D721Med (cell line): ENCODE measurements around the gene C4orf50.
A peak's percentile ranks its signal among the peaks of the same experiment; 100 is the strongest.

Experiments
- DNase-seq: peaks from one replicate; pipeline ENCODE4 v3.0.0; 2011; ENCODE audit warnings: low spot score; ENCODE audit not compliant: insufficient read length
- FAIRE-seq: peaks from 2 replicates; lab custom pipeline; 2011; peaks lifted over from hg19 to GRCh38; lab: Jason Lieb, UNC
- CTCF ChIP-seq: IDR thresholded peaks from 2 replicates; pipeline ENCODE4 v1.5.1; 2012; ENCODE audit warnings: mild to moderate bottlenecking, control low read depth; ENCODE audit not compliant: insufficient read depth; ENCODE audit errors: missing control alignments

The C4orf50 gene

GRCh38 chr4:6024313-6024960 lies 6.2 kb upstream of the C4orf50 start:
- TF ChIP-seq CTCF: no peak
- no peak for FAIRE-seq

GRCh38 chr4:6023731-6024130 lies 5.5 kb upstream of the C4orf50 start:
- DNase-seq: no peak
- FAIRE-seq: no peak
- no peak for TF ChIP-seq CTCF

More at GRCh38 chr4:6024313-6024960, 6.2 kb upstream of the C4orf50 start:
- DNase-seq: no peak

GRCh38 chr4:6022607-6023288 lies 4.5 kb upstream of the C4orf50 start:
- DNase-seq (no peak), FAIRE-seq (no peak)
- no peak for TF ChIP-seq CTCF

GRCh38 chr4:6021831-6022606 lies 3.8 kb upstream of the C4orf50 start:
- FAIRE-seq: no peak
- TF ChIP-seq CTCF: no peak
- DNase-seq: no peak

- DNase-seq: no peak
- TF ChIP-seq CTCF: no peak
- no peak for FAIRE-seq
Observed at GRCh38 chr4:6020613-6021012, 2.4 kb upstream of the C4orf50 start.

GRCh38 chr4:6019316-6020263 lies 1.4 kb upstream of the C4orf50 start:
- no peak for FAIRE-seq

More at GRCh38 chr4:6019316-6020263, 1.4 kb upstream of the C4orf50 start:
- TF ChIP-seq CTCF: peak; percentile 69
- DNase-seq: peak; percentile 66
